HG02970 (cell line): Measurements from ENCODE around the gene AGTR1.
"Not testable (repeated sequence)": the region's sequence is repeated elsewhere in the genome, so short reads cannot be mapped to it uniquely, and the experiment has no call there.

Source experiments
- ATAC-seq: cut with Tn5 transposase; IDR thresholded peaks from one replicate; pipeline ENCODE4 v1.9.1; 2021; ENCODE audit warnings: mild to moderate bottlenecking, moderate library complexity, moderate number of reproducible peaks; ENCODE audit not compliant: unreplicated experiment, low FRiP score

The AGTR1 gene

GRCh38 chr3:148757238-148758215, 59.8 kb downstream of the AGTR1 start:
- no peak for ATAC-seq

GRCh38 chr3:148758303-148758884, 60.7 kb downstream of the AGTR1 start:
- no peak for ATAC-seq

GRCh38 chr3:148759430-148759829, 61.7 kb downstream of the AGTR1 start:
- no peak for ATAC-seq

- ATAC-seq = no peak
These were observed 65.5 kb downstream of the AGTR1 start for GRCh38 chr3:148763156-148763680.

GRCh38 chr3:148763986-148764935, 66.6 kb downstream of the AGTR1 start:
- ATAC-seq = no peak

- no peak for ATAC-seq
These were observed 74.7 kb downstream of the AGTR1 start for GRCh38 chr3:148772361-148772760.

- no peak for ATAC-seq
These were observed 75.1 kb downstream of the AGTR1 start for GRCh38 chr3:148772835-148773234.

- ATAC-seq = no peak
These were observed 76.1 kb downstream of the AGTR1 start for GRCh38 chr3:148773805-148774204.

GRCh38 chr3:148778926-148779325, 81.2 kb downstream of the AGTR1 start:
- no peak for ATAC-seq

GRCh38 chr3:148785026-148785425, 87.3 kb downstream of the AGTR1 start:
- not testable (repeated sequence) for ATAC-seq

GRCh38 chr3:148786159-148786558, 88.5 kb downstream of the AGTR1 start:
- not testable (repeated sequence) for ATAC-seq

- ATAC-seq = no peak
These were observed 91.4 kb downstream of the AGTR1 start for GRCh38 chr3:148789146-148789545.

- no peak for ATAC-seq
These were observed 92.2 kb downstream of the AGTR1 start for GRCh38 chr3:148789906-148790305.

- ATAC-seq = no peak
These were observed 92.7 kb downstream of the AGTR1 start for GRCh38 chr3:148790370-148790769.

- no peak for ATAC-seq
These were observed 93.4 kb downstream of the AGTR1 start for GRCh38 chr3:148790851-148791735.

- no peak for ATAC-seq
These were observed 94.2 kb downstream of the AGTR1 start for GRCh38 chr3:148791920-148792319.

- ATAC-seq = no peak
These were observed 94.8 kb downstream of the AGTR1 start for GRCh38 chr3:148792516-148792915.
